Measurements from ENCODE around the gene EBP.

Gene EBP

DNA sequence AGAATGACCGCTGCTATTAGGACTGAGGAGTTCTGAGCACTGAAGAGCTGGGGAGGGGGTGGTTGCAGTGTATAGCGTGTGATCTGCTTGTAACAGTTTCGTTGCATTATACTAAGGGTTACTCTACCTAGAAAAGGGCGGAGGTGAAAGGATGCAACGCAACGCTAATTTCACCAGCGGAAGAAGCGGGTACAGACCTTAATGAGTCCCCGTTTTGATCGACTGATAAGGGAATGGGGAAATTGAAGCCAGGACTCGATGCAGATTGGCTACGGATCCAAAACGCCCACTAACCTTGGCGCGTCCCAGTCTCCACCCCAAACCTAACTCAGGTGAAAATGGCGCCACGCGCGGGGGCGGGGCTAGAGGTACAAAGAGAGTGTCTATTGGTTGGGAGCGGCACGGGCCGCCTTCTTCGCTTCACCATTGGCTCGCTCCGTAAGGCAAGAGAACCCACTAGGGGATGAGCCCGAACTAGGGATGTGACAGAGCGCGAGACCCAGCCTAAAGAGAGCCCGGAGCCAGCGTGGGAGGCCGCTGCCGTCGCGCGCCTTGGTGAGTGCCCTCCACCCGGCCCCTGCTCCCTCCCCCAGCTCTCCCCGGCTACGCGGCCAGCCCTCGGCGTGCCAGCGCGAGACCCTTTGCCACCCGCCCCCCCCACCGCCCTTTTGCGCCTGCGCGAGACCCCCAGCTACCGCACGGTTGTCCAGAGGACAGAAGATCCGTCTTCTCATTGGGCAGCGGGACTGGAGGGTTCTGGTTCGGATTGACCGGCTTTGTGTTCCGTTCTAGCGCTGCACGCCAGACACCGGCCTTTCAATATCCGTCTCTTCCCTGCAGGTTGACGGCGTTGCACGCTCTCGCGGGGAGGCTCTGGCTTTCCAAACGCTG, at the start of gene EBP:
Gene EBP (plus strand): TSS at position 456 of the 891 bp plus-strand sequence. CDS start 1,964 bp downstream, outside the sequence.
- in situ Hi-C loops (cut with HindIII; ENCODE audit: low sequenced_read_pairs) = no loop called here

DNA sequence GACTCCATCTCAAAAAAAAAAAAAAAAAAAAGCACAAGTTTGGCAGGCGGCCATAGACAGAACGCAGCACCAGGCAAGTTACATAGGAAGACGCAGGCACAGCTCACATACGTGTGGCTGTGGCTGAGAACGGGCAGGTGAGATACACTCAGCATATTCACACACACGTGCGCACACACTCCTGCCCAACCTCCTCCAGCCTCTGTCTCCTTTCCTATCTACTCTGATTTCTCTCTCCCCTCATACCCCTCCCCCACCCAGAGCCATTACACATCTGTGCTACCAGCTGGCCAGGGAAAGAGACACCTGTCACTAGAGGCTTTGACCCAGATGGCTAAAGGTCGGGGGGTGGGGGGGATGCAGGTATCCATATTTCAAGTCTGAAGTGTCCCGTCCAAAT, 49.4 kb upstream of the EBP start:
- in situ Hi-C loops (cut with HindIII; ENCODE audit: low sequenced_read_pairs) = no loop called here

GRCh38 chrX:48472851-48473703, 48.5 kb upstream of the EBP start:
- in situ Hi-C loops (cut with HindIII; ENCODE audit: low sequenced_read_pairs) = no loop called here

DNA sequence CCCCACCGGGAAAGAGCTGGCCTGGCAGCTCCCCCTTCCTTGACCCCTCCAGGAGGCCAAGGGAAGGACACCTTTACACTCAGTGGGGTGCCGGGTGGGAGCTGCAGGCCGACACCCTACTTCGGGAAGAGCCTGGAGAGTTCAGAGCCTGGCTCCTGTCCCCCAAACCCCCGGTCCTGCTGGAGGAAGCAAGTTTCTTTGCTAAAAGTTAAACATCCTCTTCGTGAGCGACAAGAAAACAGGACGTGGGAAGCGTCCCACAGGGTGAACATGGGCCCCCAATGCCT, 48.0 kb upstream of the EBP start:
- in situ Hi-C loops (cut with HindIII; ENCODE audit: low sequenced_read_pairs) = no loop called here

- in situ Hi-C loops (cut with HindIII; ENCODE audit: low sequenced_read_pairs) = no loop called here
Measured at GRCh38 chrX:48474127-48474526, 47.5 kb upstream of the EBP start.

- in situ Hi-C loops (cut with HindIII; ENCODE audit: low sequenced_read_pairs) = no loop called here
Measured at GRCh38 chrX:48474581-48474980, 47.0 kb upstream of the EBP start.

DNA sequence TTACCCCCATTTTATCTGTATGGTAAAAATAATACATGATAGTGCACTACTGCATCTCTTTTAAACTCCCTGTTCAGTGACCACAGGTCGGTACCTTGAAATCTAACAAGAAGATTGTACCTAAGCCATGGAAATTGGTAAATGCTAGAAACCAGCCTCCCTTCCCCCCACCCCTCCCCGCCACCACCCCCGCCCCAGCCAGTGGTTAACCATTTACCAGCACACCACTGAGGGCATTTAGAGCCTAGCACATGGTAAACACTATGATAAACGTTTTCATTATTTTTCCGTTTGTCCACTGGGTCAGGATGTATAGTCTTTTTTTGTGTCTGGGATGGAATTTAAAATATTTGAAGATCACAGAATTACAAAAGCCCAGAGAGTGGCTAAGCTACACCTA, 46.3 kb upstream of the EBP start:
- in situ Hi-C loops (cut with HindIII; ENCODE audit: low sequenced_read_pairs) = no loop called here

- in situ Hi-C loops (cut with HindIII; ENCODE audit: low sequenced_read_pairs) = no loop called here
Measured at GRCh38 chrX:48475774-48476577, 45.6 kb upstream of the EBP start, which contains the start of gene FTSJ1. Gene FTSJ1, plus strand, starts transcription at chrX:48476199. Its CDS starts 1,849 bp downstream, at chrX:48478048.

GRCh38 chrX:48476919-48477318, 44.7 kb upstream of the EBP start:
- in situ Hi-C loops (cut with HindIII; ENCODE audit: low sequenced_read_pairs) = no loop called here

DNA sequence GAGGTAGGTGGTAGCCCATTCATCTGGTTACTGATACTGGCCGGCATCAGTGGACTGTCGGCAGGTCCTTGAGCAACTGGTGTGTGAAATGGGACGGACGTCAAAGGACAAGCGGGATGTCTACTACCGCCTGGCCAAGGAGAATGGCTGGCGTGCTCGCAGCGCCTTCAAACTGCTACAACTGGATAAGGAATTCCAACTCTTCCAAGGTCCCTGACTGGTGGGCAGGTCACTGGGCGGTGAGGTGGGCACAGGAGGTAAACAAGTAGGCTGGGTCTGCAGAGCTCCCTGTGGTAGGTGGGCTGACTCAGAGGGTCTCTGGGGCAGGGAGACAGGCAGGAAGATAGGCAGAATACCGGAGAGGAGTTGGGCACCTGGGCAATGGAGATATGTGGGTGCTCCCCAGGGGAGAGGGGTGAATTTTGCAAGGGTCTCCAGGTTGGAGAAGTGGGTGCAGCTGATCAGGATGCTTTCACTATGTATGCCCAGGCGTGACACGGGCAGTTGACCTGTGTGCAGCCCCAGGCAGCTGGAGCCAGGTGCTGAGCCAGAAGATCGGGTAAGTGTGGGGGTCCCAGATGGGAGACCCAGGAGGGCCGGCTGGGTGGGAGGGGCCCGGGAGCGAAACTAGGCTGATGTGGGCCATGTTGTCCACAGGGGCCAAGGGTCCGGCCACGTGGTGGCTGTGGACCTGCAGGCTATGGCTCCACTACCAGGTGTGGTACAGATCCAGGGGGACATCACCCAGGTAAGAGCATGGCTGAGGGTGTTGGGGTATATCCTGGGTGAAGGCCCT, 43.5 kb upstream of the EBP start:
- in situ Hi-C loops (cut with HindIII; ENCODE audit: low sequenced_read_pairs) = no loop called here

GRCh38 chrX:48478806-48479205, 42.8 kb upstream of the EBP start:
- in situ Hi-C loops (cut with HindIII; ENCODE audit: low sequenced_read_pairs) = no loop called here

- in situ Hi-C loops (cut with HindIII; ENCODE audit: low sequenced_read_pairs) = no loop called here
Measured at GRCh38 chrX:48480142-48480541, 41.5 kb upstream of the EBP start.

- in situ Hi-C loops (cut with HindIII; ENCODE audit: low sequenced_read_pairs) = no loop called here
Measured at GRCh38 chrX:48480583-48480982, 41.0 kb upstream of the EBP start.

DNA sequence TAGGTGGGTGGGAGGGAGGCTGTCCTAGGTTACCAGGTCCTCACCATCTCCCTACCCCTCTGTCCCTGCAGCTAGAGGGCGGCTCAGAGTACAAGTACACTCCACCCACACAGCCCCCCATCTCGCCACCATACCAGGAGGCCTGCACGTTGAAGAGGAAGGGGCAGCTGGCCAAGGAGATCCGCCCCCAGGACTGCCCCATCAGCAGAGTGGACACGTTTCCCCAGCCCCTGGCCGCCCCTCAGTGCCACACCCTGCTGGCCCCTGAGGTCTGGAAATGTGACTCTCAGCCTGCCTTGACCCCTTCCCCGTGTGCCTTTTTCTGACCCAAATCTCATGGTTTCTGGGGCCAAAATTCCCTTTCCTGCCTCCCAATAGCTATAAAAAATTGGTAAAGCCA, 39.1 kb upstream of the EBP start:
- in situ Hi-C loops (cut with HindIII; ENCODE audit: low sequenced_read_pairs) = no loop called here

DNA sequence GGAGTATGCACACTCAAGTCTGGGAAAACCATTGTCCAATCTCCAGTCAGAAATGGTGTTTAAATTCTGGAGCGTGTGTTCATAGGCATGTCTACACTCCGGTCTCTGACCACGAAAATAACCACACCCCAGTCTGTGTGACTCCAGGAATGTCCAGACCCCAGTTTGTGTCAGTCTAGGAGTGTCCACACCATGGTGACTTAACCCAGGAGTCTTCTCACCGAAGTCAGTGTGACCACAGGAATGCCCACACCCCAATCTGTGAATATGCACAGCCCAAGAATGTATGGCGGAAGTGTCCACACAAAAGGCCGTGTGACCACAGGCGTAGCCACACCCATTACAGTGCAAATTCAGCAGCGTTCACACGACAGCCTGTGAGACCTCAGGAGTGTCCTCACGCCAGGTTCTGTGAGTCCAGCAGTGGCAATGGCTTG, 34.2 kb upstream of the EBP start:
- in situ Hi-C loops (cut with HindIII; ENCODE audit: low sequenced_read_pairs) = no loop called here

- in situ Hi-C loops (cut with HindIII; ENCODE audit: low sequenced_read_pairs) = no loop called here
Measured at GRCh38 chrX:48488034-48488433, 33.6 kb upstream of the EBP start.

DNA sequence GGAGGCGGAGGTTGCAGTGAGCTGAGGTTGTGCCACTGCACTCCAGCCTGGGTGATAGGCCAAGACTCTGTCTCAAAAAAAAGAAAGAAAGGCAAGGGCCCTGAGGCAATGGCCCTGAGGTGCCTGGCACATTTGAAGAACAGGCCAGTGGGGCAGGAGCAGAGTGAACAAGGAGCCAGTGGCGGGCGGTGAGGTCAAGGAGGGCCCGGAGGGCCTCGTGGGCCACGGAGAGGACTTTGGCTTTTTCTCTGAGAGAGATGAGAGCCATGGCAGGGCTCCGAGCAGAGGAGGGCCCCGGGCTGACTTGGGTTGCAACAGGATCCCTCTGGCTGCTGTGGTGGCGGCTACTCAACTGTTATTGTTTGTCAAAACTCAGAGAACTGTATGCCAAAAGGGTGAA, 32.3 kb upstream of the EBP start:
- in situ Hi-C loops (cut with HindIII; ENCODE audit: low sequenced_read_pairs) = no loop called here

GRCh38 chrX:48489892-48490291, 31.7 kb upstream of the EBP start:
- in situ Hi-C loops (cut with HindIII; ENCODE audit: low sequenced_read_pairs) = no loop called here

GRCh38 chrX:48490661-48491060, 30.9 kb upstream of the EBP start:
- in situ Hi-C loops (cut with HindIII; ENCODE audit: low sequenced_read_pairs) = no loop called here

- in situ Hi-C loops (cut with HindIII; ENCODE audit: low sequenced_read_pairs) = no loop called here
Measured at GRCh38 chrX:48491809-48492208, 29.8 kb upstream of the EBP start.

Measured in DLD1 (cell line).